ENCODE measurements around the gene KCNAB2.

DNA sequence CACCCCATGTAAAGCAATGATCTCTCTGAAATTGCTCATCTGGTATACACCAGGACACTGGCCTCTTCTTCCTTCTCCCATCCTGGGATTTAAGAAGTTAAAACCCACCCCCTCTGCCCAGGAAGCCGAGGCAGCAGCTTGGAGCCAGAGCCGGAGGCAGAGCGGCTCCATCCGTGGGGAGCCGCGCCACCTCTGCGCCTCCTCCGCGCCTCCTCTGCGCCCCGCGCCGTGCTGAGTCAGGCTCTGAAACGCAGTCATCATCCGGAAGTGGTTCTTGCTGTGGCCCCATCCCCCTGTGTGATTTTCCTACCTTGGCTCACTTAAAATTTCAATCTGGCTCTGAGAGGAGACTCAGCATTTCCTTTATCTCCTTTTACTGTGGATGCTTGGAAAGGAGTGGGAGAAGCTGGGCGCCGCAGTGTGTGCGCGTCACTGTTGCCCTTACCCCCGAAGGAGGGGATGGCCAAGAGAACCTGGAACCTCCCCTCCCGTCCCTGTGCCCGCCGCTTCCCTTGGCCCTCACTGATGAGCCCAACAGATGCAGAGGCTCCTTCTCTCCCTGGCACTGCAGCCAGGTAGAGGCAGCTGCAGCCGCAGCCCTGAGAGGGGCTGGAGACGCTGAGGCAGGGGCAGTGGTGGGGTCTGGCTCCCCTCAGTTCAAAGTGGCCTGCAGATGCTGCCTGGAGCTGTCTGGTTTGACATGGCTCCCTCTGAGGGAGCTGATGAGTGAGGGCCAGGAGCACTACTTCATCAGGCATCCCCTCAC lies 38.2 kb upstream of the KCNAB2 start:
- TF ChIP-seq TAF1 (IDR thresholded peaks at IDR 0.05; ENCODE audit: borderline replicate concordance, low read depth, low read length) (no peak), POLR2AphosphoS5 (IDR thresholded peaks at IDR 0.05; ENCODE audit: low read depth, low read length) (no peak), POLR2A (IDR thresholded peaks at IDR 0.05; ENCODE audit: low read depth, low read length) (no peak)

All from GM12892 (cell line).